Right lobe of liver (tissue), 6 donors: ENCODE measurements around the gene SPATA2L. TPM values are rescaled to one million over a fixed set of nuclear protein-coding genes. Genes with fewer than 3 reads are reported as not detected.

Experiments
- ATAC-seq, 4 donors: fragments of 200-7000 bp; cut with Tn5 transposase; one replicate each; pipeline ENCODE4 v1.9.1; 2020; ENCODE audit warnings: mild to moderate bottlenecking in 4 of 4, moderate library complexity in 4 of 4
- DNase-seq, 3 donors: peaks; one replicate each; pipeline ENCODE4 v3.0.0-alpha.2; 2020
- H3K27ac ChIP-seq, 3 donors: fragments of 200-600 bp; one replicate each; pipeline ENCODE4 v1.8.0; 2022
- H3K27me3 ChIP-seq, 2 donors: fragments of 200-600 bp; one replicate each; pipeline ENCODE4 v1.8.0; 2022
- H3K36me3 ChIP-seq, 4 donors: fragments of 200-600 bp; sonication (generic) in 1 of 4; one replicate each; pipeline versions ENCODE4 v1.5.1 to v1.8.0; 2017 to 2022; ENCODE audit warnings: control low read depth in 1 of 4
- H3K4me1 ChIP-seq, 4 donors: fragments of 200-600 bp; sonication (generic) in 1 of 4; one replicate each; pipeline versions ENCODE4 v1.5.1 to v1.8.0; 2017 to 2022; ENCODE audit warnings: control low read depth in 1 of 4
- H3K4me3 ChIP-seq, 3 donors: fragments of 200-600 bp; one replicate each; pipeline ENCODE4 v1.8.0; 2022
- H3K9me3 ChIP-seq, 4 donors: fragments of 200-600 bp; sonication (generic) in 1 of 4; one replicate each; pipeline versions ENCODE4 v1.5.1 to v1.8.0; 2017 to 2022; ENCODE audit warnings: control low read depth in 1 of 4
- POLR2A ChIP-seq: fragments of 450-650 bp; IDR thresholded peaks from one replicate; pipeline ENCODE4 v1.6.1; 2017; ENCODE audit warnings: antibody characterized with exemption, mild to moderate bottlenecking
- WGBS: methylation state at CpG from one replicate; pipeline ENCODE4 v1.1.6; 2018; ENCODE audit warnings: low coverage, low lambda C conversion rate; ENCODE audit not compliant: insufficient coverage; ENCODE audit errors: missing lambda C conversion rate; 5-methylcytosine and 5-hydroxymethylcytosine counted together
- intact Hi-C, 2 donors: fragments of 100-400 bp; cut with DNase I; formaldehyde crosslinking; loops; one replicate each; pipeline versions ENCODE4 v1.11.2 to v1.14.1; 2022
- total RNA-seq, 6 experiments: library from RNA; depleted of rRNA in 2 of 6; stranded (reverse); fragments of >200 nt in 2 of 6; fragmentation: NEBNext Ultra II Directional in 3 of 6; extraction: Animal tissue kit (Norgen Biotek cat#: 25700) in 3 of 6; gene quantifications; one replicate each; pipeline versions ENCODE4 v1.1.0 to v1.2.4, GENCODE V29; 2016 to 2023
- TF ChIP-seq, protein P1 (sequence below), 4 donors: fragments of 200-600 bp in 3 of 4; fragments of 450-650 bp in 1 of 4; IDR thresholded peaks; one replicate each; pipeline versions ENCODE4 v1.5.1 to v1.8.0; 2016 to 2022; ENCODE audit warnings: antibody characterized with exemption in 4 of 4, mild to moderate bottlenecking in 2 of 4
- donor health status: DM: no; HTN: yes; CAD: no.
- donor health status: DM: no; HTN: no; CAD: no.
- donor health status: DM: no; HTN: no; CAD: no.
- donor health status: DM: no; HTN: yes; CAD: no.
- donor health status: DM: no; HTN: yes; CAD: no.

The SPATA2L gene
- total RNA-seq, 6 experiments from 2014 or later = 5.6 to 17.9 (median 11.2) TPM

DNA sequence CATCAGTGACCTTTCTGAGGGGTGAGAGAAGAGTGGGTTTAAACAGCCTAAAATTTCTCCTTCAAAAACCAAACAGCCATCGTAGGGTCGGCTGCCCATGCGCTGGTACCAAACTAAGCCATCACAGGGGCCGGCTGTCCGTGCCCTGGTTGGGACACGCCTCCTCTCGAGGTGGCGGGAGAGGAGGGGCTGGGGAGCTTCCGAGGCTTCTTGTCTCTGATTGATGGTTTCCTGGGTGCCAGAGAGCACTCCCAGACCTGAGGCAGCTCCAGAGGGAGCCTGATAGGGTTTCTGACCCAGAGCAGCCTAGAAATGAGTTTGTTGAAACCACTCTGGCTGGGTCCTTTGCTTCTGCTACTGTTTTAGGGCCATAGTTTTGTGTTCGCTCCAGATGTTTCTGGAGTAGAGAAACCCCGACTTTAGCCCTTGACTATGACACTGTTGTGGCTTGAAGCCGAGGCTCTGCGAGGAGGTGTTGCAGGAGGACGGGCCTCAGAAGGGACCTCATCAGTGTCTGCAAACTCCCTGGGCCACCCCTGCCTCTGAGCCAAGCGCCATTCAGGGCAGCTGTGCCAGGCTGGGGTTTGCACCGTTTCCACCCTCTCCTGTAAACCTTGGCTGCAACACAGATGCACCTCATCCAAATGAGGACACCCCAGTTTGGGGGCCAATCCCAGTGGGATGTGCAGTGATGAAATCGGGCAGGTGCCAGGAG, 26.1 kb upstream of the SPATA2L start:
- ATAC-seq = no peak
- Histone ChIP-seq H3K4me3 (no peak overlapping the region), H3K27me3 (no peaks in the 10 kb centered on the region), H3K4me1 (peaks cover 0 to 35% (median 11%) of the 10 kb centered on the region in 4 donors), H3K9me3 (no peaks in the 10 kb centered on the region), H3K27ac (no peak overlapping the region), H3K36me3 (peaks cover 0 to 52% (median 25%) of the 10 kb centered on the region in 4 donors)
- no peak for TF ChIP-seq POLR2A
- TF ChIP-seq, protein P1, sequence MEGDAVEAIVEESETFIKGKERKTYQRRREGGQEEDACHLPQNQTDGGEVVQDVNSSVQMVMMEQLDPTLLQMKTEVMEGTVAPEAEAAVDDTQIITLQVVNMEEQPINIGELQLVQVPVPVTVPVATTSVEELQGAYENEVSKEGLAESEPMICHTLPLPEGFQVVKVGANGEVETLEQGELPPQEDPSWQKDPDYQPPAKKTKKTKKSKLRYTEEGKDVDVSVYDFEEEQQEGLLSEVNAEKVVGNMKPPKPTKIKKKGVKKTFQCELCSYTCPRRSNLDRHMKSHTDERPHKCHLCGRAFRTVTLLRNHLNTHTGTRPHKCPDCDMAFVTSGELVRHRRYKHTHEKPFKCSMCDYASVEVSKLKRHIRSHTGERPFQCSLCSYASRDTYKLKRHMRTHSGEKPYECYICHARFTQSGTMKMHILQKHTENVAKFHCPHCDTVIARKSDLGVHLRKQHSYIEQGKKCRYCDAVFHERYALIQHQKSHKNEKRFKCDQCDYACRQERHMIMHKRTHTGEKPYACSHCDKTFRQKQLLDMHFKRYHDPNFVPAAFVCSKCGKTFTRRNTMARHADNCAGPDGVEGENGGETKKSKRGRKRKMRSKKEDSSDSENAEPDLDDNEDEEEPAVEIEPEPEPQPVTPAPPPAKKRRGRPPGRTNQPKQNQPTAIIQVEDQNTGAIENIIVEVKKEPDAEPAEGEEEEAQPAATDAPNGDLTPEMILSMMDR (IDR thresholded peaks at IDR 0.05) = no peak
- intact Hi-C loops = no loop called here
- WGBS = 78% methylated on average over 4 of the region's 17 CpGs
- DNase-seq = no peak

DNA sequence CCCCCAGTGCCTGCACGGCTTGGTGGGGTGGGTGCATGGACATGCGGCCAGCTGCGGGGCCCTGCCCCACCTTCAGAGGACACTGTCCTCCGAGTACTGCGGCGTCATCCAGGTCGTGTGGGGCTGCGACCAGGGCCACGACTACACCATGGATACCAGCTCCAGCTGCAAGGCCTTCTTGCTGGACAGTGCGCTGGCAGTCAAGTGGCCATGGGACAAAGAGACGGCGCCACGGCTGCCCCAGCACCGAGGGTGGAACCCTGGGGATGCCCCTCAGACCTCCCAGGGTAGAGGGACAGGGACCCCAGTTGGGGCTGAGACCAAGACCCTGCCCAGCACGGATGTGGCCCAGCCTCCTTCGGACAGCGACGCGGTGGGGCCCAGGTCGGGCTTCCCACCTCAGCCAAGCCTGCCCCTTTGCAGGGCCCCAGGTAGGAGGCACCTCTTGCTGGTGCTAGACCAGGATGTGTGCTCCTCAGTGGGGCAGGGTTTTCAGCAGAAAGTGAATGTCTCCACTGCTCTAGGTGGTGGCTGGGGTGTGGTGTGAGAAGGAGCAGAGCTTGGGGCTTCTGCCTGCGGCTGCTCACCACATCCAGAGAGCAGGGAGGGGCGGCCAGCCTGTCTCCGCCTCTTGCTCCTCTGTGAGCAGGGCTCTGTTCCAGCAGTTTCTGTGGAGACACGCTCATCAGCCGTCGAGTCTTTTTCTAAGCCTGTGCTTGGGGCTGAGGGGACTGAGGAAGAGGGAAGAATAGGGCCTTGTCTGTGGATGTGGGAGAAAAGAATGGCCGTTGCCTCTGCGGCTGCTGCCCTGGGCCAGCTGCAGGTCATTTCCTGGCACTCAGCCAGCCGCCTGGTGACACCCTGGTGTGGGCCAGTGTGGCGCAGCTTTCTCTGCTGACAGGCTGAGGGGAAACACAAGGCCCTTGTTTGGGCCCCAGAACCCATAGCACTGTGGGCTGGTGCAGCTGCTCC, 22.1 kb upstream of the SPATA2L start:
- Histone ChIP-seq H3K4me1 (peaks cover 0 to 31% (median 12%) of the 10 kb centered on the region in 4 donors), H3K27ac (peak overlapping the region in 1 of 3 donors; percentile 24), H3K36me3 (peaks cover 0 to 34% (median 15%) of the 10 kb centered on the region in 4 donors), H3K27me3 (no peaks in the 10 kb centered on the region), H3K9me3 (no peaks in the 10 kb centered on the region), H3K4me3 (peak overlapping the region; percentile 89 to 98 (median 94))
- ATAC-seq (no peak), DNase-seq (peak in 1 of 3 donors; percentile 62)
- WGBS = 0% methylated on average over 2 of the region's 30 CpGs
- intact Hi-C loops = no loop called here
- TF ChIP-seq, protein P1 (IDR thresholded peaks at IDR 0.05) = no peak
- TF ChIP-seq POLR2A = no peak

DNA sequence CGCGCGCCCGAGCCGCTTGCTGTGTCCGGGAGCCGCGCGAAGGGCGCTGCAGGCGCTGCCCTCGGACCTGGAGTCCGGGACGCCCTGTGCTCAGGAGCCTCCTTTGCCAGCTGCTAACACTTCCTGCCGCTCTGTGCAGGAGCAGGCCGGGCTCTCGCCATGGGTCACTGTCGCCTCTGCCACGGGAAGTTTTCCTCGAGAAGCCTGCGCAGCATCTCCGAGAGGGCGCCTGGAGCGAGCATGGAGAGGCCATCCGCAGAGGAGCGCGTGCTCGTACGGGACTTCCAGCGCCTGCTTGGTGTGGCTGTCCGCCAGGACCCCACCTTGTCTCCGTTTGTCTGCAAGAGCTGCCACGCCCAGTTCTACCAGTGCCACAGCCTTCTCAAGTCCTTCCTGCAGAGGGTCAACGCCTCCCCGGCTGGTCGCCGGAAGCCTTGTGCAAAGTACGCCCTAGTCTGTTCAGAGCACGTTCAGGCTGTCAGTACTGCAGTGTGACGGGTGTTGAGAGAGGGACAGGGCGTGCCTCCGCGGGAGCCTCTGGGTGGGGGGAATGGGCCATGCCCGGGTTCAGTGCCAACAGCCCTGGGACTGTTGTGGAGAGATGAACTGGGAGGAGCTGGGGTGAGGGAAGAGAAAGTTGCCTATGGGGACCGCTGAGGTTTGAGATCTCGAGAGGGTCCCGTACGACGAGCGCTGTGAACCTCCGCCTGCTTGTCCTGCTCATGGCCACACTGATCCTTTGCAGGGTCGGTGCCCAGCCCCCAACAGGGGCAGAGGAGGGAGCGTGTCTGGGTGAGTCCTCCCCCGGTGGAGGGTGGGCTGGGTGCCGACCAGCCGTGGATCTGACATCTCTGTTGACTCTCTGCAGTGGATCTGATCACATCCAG, 21.1 kb upstream of the SPATA2L start:
- ATAC-seq (peak; percentile 1 to 9 (median 3)), DNase-seq (peak in 2 of 3 donors; percentile 59 to 76)
- Histone ChIP-seq H3K27ac (peak overlapping the region; percentile 90 to 95 (median 95)), H3K27me3 (no peaks in the 10 kb centered on the region), H3K36me3 (peaks cover 0 to 34% (median 14%) of the 10 kb centered on the region in 4 donors), H3K9me3 (no peaks in the 10 kb centered on the region), H3K4me3 (peak overlapping the region; percentile 89 to 98 (median 94)), H3K4me1 (peaks cover 0 to 31% (median 12%) of the 10 kb centered on the region in 4 donors)
- 19% methylated on average over 14 of the region's 56 CpGs for WGBS
- TF ChIP-seq, protein P1 (IDR thresholded peaks at IDR 0.05) = no peak
- TF ChIP-seq POLR2A = no peak
- intact Hi-C loops = no loop called here
